ENCODE data around the gene STXBP3. TPM values are rescaled to one million over a fixed set of nuclear protein-coding genes. Genes with fewer than 3 reads are reported as not detected.

Gene STXBP3
- total and polyA plus RNA-seq, 2 of the 8 experiments (the other 6 are each of a cell fraction or from before 2014, with no cell fraction given): 6.0 to 38.5 TPM

- peaks cover 0 to 40% (median 15%) of the 10 kb centered on the region in 4 experiments; a peak in 4 of 8 replicates for H3K36me3 ChIP-seq (ENCODE audit: control insufficient read depth in 2 of 4, insufficient read depth in 4 of 4, low read length in 3 of 4)
- TF ChIP-seq TCF12 (IDR thresholded peaks at IDR 0.05; ENCODE audit: low read depth, low read length) (no peak), EZH2 (IDR thresholded peaks at IDR 0.05; ENCODE audit: low read depth, low read length, severe bottlenecking) (no peak), SAP30 (IDR thresholded peaks at IDR 0.05; ENCODE audit: insufficient read depth, insufficient replicate concordance, low read length) (no peak), CEBPB (IDR thresholded peaks at IDR 0.05; ENCODE audit: low read depth, low read length) (no peak), CBX8 (IDR thresholded peaks at IDR 0.05; ENCODE audit: borderline replicate concordance, low read depth, low read length) (no peak)
- H3K23ac ChIP-seq (ENCODE audit: insufficient read length): no peak overlapping the region
- no peak overlapping the region for H3K4me3 ChIP-seq (ENCODE audit: extremely low read depth in 1 of 4, insufficient read depth in 2 of 4, low read depth in 3 of 4, low read length in 4 of 4)
- no peak overlapping the region for H2AFZ ChIP-seq (ENCODE audit: low read length)
- H3K4ac ChIP-seq (replicated peaks; ENCODE audit: insufficient read length, low read depth, low read length): no peak overlapping the region
- H4K20me1 ChIP-seq (replicated peaks in 1 of 2; ENCODE audit: control insufficient read depth in 1 of 2, insufficient read depth in 2 of 2, low read length in 2 of 2): no peaks in the 10 kb centered on the region
- H2BK12ac ChIP-seq (ENCODE audit: low read depth, low read length): no peak overlapping the region
- ChIA-PET POLR2A (ENCODE audit: partially characterized antibody) (no interaction called here), CTCF (ENCODE audit: partially characterized antibody) (no interaction called here)
- H3K27me3 ChIP-seq (replicated peaks in 1 of 4; ENCODE audit: control insufficient read depth in 3 of 4, extremely low read depth in 1 of 4, insufficient read depth in 3 of 4, low read length in 3 of 4): no peaks in the 10 kb centered on the region
- H2BK20ac ChIP-seq (ENCODE audit: low read length): no peak overlapping the region
- H3K79me2 ChIP-seq (ENCODE audit: control insufficient read depth in 1 of 2, insufficient read depth in 2 of 2, low read length in 2 of 2): no peaks in the 10 kb centered on the region
- H2BK15ac ChIP-seq (ENCODE audit: low read length): no peak overlapping the region
- H2BK120ac ChIP-seq (replicated peaks; ENCODE audit: low read depth, low read length): no peak overlapping the region
- H2BK5ac ChIP-seq (ENCODE audit: low read depth, low read length): no peak overlapping the region
- no peaks in the 10 kb centered on the region for H3K23me2 ChIP-seq (ENCODE audit: low read depth, low read length)
- FAIRE-seq (no peak), DNase-seq (ENCODE audit: low read depth in 1 of 2, low spot score in 2 of 2) (no peak)
- H3K27ac ChIP-seq (ENCODE audit: low read depth, low read length): no peak overlapping the region
- H3K56ac ChIP-seq (replicated peaks; ENCODE audit: insufficient read length, low read depth, low read length): no peak overlapping the region
- no peak overlapping the region for H4K91ac ChIP-seq (replicated peaks; ENCODE audit: insufficient read length, low read length)
- H3K4me1 ChIP-seq (replicated peaks in 1 of 4; ENCODE audit: control insufficient read depth in 3 of 4, insufficient read depth in 4 of 4, low read length in 3 of 4): no peaks in the 10 kb centered on the region
- H4K5ac ChIP-seq (ENCODE audit: insufficient read length, low read depth, low read length): no peak overlapping the region
- H3K9ac ChIP-seq (replicated peaks in 1 of 4; ENCODE audit: extremely low read depth in 1 of 4, low read depth in 3 of 4, low read length in 3 of 4): no peak overlapping the region
- H3K18ac ChIP-seq (ENCODE audit: extremely low read depth, low read length): no peak overlapping the region
- no peak overlapping the region for H3K4me2 ChIP-seq (ENCODE audit: insufficient read depth in 1 of 2, low read depth in 2 of 2, low read length in 2 of 2)
- H3K9me3 ChIP-seq (ENCODE audit: insufficient read depth in 2 of 2, low read depth in 1 of 2, low read length in 1 of 2): no peaks in the 10 kb centered on the region
- H3K79me1 ChIP-seq (ENCODE audit: low read depth, low read length): no peaks in the 10 kb centered on the region
- H3K14ac ChIP-seq (ENCODE audit: insufficient read length): no peak overlapping the region
- H2AK5ac ChIP-seq (ENCODE audit: low read depth, low read length): no peak overlapping the region
- no peak overlapping the region for H4K8ac ChIP-seq (ENCODE audit: extremely low read depth, insufficient read depth, low read length)
Observed at GRCh38 chr1:108777839-108778238, 31.4 kb downstream of the STXBP3 start.
